GM21423 (cell line): Measurements from ENCODE around the gene ZRSR2.
"Not testable (repeated sequence)": the region's sequence is repeated elsewhere in the genome, so short reads cannot be mapped to it uniquely, and the experiment has no call there.

Experiments used
- ATAC-seq: cut with Tn5 transposase; IDR thresholded peaks from one replicate; pipeline ENCODE4 v1.9.1; 2021; ENCODE audit warnings: mild to moderate bottlenecking, moderate library complexity; ENCODE audit not compliant: unreplicated experiment

ZRSR2 gene

GRCh38 chrX:15789979-15790768 is at the start of gene ZRSR2:
Gene ZRSR2, plus strand, starts transcription at chrX:15790484. Its CDS starts 12 bp downstream, at chrX:15790496.
- ATAC-seq = peak; percentile 91

GRCh38 chrX:15744181-15744867 is 46.0 kb upstream of the ZRSR2 start:
- ATAC-seq = no peak

- no peak for ATAC-seq
These were observed 45.1 kb upstream of the ZRSR2 start for GRCh38 chrX:15745179-15745578.

DNA sequence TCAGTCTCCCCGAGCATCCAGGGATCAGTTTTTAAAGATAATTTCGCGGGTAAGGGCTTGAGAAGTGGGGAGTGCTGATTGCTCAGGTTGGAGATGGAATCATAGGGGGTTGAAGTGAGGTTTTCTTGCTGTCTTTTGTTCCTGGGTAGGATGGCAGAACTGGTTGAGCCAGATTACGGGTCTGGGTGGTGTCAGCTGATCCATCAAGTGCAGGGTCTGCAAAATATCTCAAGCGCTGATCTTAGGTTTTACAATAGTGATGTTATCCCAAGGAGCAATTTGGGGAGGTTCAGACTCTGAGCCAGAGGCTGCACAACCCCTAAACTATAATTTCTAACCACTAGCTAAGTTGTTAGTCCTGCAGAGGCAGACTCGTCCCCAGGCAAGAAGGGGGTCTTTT is 43.6 kb upstream of the ZRSR2 start:
- not testable (repeated sequence) for ATAC-seq

GRCh38 chrX:15747626-15748173 is 42.6 kb upstream of the ZRSR2 start:
- ATAC-seq = no peak

DNA sequence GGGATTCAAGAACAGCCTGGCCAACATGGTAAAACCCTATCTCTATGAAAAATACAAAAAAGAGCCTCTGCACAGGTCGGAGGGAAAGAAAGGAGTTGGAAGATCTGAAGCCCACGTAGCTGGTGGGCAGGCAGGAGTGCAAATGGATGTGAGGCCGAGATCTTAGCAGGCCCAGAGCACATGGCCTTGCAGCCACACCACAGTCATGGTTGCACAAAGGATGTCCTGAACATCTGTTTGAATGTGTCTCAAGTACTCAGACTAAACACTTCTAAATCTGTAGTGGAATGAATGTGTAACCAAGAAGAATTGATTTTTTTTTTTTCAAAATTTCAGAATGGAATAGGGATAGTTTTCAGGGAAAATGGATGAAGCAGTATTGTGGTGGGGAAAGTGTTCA is 41.4 kb upstream of the ZRSR2 start:
- no peak for ATAC-seq

DNA sequence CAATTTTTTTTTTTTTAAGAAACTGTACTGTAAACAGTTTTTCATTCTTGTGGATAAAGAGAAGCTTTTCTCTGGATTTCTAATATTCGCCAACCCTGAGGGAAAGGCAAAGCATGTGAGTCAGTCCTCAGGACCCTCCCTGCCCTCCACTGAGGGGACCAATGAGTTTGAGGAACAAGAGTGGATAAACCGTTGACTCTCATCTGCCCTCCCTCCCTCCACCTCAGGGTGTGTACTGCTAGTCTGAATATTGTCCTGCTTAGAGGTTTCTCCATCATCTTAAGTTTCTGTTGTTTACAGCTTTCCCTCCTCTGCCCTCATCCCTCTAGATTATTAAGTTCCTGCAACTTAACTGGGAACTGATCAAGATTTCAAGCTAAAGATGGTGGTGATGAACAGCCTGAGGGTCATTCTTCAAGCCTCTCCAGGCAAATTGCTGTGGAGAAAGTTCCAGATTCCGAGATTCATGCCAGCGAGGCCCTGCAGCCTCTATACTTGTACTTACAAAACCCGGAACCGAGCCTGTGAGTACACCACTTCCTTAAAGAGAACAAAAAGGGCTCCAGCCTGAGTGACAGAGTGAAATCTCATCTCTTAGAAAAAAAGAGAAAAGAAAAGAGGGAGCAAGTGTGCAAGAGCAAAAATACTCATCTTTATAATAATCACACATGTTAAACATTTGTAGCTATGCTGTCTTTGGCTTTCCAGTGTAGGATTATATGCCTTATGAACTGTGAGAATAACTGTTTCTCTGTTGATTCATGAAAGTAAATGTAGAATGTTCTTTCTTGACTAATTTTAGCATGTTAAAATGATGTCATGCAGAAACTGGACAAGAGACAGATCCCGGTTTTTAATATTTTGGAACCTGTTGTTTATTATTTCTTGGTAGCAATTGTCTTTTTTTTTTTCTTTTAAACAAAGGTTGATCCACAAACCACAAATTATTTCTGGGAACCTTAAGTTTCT is 40.4 kb upstream of the ZRSR2 start:
- ATAC-seq = peak; percentile 86

GRCh38 chrX:15750611-15751154 is 39.6 kb upstream of the ZRSR2 start:
- ATAC-seq = no peak

GRCh38 chrX:15751155-15751819 is 39.0 kb upstream of the ZRSR2 start:
- no peak for ATAC-seq

GRCh38 chrX:15755091-15755490 is 35.2 kb upstream of the ZRSR2 start:
- no peak for ATAC-seq

DNA sequence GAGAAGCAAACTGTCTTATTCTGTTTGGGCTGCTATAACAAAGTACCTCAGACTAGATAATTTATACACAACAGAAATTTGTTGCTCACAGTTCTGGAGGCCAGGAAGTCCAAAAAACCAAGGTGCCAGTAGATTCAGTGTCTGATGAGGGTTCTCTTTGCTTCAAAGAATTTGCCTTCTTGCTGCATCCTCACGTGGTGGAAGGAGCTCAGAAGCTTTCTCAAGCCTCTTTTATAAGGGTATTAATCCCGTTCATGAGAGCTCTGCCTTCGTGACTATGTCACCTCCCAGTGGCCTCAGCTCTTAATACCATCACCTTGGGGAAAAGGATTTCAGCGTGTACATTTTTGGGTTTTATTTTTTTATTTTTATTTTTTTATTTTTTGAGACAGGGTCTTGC is 32.1 kb upstream of the ZRSR2 start:
- no peak for ATAC-seq

GRCh38 chrX:15759886-15760285 is 30.4 kb upstream of the ZRSR2 start:
- not testable (repeated sequence) for ATAC-seq

GRCh38 chrX:15761564-15762191 is 28.6 kb upstream of the ZRSR2 start:
- no peak for ATAC-seq

GRCh38 chrX:15769300-15769954 is 20.9 kb upstream of the ZRSR2 start:
- no peak for ATAC-seq

- ATAC-seq = peak; percentile 87
These were observed 8.2 kb upstream of the ZRSR2 start for GRCh38 chrX:15781961-15782699.

DNA sequence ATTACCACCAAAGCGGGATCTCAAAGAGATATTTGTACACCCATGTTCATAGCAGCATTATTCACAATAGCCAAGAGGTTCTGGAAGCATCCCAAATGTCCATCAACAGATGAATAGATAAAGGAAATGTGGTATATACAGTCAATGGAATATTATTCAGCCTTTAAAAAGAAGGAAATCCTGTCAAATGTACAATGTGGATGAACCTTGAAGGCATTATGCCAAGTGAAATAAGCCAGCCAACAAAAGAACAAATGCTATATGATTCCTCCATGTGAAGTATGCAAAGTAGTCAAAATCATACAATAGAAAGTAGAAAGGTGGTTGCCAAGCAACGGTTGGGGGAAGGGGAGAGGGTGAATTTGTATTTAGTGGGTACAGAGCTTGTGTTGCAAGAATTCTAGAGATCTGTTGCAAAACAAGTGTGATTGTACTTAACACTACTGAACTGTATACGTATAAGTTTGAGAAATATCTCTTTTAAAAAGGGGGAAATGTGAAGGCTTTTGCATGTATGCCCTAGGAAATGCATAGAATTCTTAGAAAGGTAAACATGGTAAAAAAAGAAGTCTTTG is 5.0 kb upstream of the ZRSR2 start:
- no peak for ATAC-seq

DNA sequence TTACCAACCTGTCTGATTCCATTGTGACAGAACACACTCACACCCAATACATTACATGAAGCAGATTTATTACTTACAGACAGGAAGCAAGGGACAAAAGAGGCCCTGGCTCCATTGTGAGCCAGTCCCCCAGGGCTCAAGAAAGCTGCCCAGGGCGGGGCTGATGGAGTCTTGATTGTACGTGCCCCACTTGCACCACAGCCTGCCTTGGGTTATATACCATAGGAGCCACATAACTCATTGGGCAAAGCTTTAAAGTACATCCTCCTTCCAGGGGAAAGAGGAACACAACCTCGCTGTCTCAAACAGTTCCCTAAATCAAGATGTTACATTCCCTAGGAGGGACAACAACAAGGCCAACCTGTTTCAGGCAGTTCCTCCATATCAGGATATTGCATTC is 3.4 kb upstream of the ZRSR2 start:
- ATAC-seq = no peak

DNA sequence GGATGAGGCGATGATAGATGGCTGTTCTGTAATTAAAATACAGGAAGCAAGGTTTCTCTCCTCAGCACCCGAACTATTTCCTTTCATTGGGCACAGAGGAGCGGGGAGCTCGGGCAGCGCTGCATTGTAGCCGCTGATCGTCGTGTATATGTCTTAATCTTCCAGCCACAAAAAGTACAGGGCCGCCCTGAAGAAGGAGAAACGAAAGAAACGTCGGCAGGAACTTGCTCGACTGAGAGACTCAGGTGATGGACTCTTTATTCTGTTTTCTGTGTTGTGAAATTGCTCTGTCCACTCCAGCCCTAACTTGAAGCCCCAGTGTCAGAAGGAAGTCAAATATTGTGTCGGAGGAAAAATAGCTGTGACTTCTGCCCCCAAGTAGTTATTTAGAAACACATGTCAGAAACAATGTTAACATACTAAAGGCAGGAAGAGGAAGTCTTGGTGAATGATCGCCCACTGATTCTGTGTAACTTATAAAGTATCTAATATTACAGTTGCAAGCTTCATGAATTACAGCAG is 546 bp downstream of the ZRSR2 start:
- peak; percentile 30 for ATAC-seq
